HPDE6-E6E7 (cell line): Measurements from ENCODE around the gene BLVRB.
"Not testable (repeated sequence)": the region's sequence is repeated elsewhere in the genome, so short reads cannot be mapped to it uniquely, and the experiment has no call there.

Experiments used
- DNase-seq: peaks from one replicate; pipeline ENCODE4 v3.0.0; 2011; ENCODE audit warnings: missing footprints; ENCODE audit errors: extremely low spot score

BLVRB gene

GRCh38 chr19:40486017-40486416 is 20.5 kb upstream of the BLVRB start:
- no peak for DNase-seq

- not testable (repeated sequence) for DNase-seq
Observed at GRCh38 chr19:40475878-40476644, 10.5 kb upstream of the BLVRB start.

- DNase-seq = no peak
Observed at GRCh38 chr19:40474737-40475136, 9.2 kb upstream of the BLVRB start.

- no peak for DNase-seq
Observed at GRCh38 chr19:40472516-40472915, 7.0 kb upstream of the BLVRB start.

- DNase-seq = no peak
Observed at GRCh38 chr19:40471111-40471510, 5.6 kb upstream of the BLVRB start.

GRCh38 chr19:40469011-40469410 is 3.5 kb upstream of the BLVRB start:
- no peak for DNase-seq

GRCh38 chr19:40466985-40467734 is 1.6 kb upstream of the BLVRB start, which contains the start of gene SPTBN4:
Gene SPTBN4 (plus strand): TSS chr19:40467001. CDS start chr19:40472622, 5,621 bp downstream.
- DNase-seq = no peak

- DNase-seq = no peak
Observed at GRCh38 chr19:40466219-40466984, 857 bp upstream of the BLVRB start.

- DNase-seq = no peak
Observed at GRCh38 chr19:40465025-40465556, 454 bp downstream of the BLVRB start.

- DNase-seq = peak; percentile 84
Observed at GRCh38 chr19:40464059-40465024, 1.2 kb downstream of the BLVRB start.

GRCh38 chr19:40463587-40464037 is 1.9 kb downstream of the BLVRB start:
- DNase-seq = not testable (repeated sequence)

- no peak for DNase-seq
Observed at GRCh38 chr19:40461669-40462221, 3.8 kb downstream of the BLVRB start.

GRCh38 chr19:40460185-40460584 is 5.4 kb downstream of the BLVRB start:
- DNase-seq = no peak

- no peak for DNase-seq
Observed at GRCh38 chr19:40458597-40458974, 7.0 kb downstream of the BLVRB start.

- no peak for DNase-seq
Observed at GRCh38 chr19:40457953-40458596, 7.5 kb downstream of the BLVRB start.

- DNase-seq = no peak
Observed at GRCh38 chr19:40457048-40457447, 8.5 kb downstream of the BLVRB start.

GRCh38 chr19:40453943-40454342 is 11.6 kb downstream of the BLVRB start:
- not testable (repeated sequence) for DNase-seq

GRCh38 chr19:40453151-40453735 is 12.3 kb downstream of the BLVRB start:
- DNase-seq = no peak

- DNase-seq = no peak
Observed at GRCh38 chr19:40452016-40452415, 13.5 kb downstream of the BLVRB start.

- no peak for DNase-seq
Observed at GRCh38 chr19:40450664-40451063, 14.9 kb downstream of the BLVRB start.
